Left ventricle myocardium superior (tissue), 1 donor: ENCODE data around the gene NUP210L. TPM values are rescaled to one million over a fixed set of nuclear protein-coding genes. Genes with fewer than 3 reads are reported as not detected.
A peak's percentile ranks its signal among the peaks of the same experiment; 100 is the strongest.
"Not testable (repeated sequence)": the region's sequence is repeated elsewhere in the genome, so short reads cannot be mapped to it uniquely, and the experiment has no call there.

Experiments used
- ATAC-seq: fragments of 200-7000 bp; cut with Tn5 transposase; one replicate; pipeline ENCODE4 v1.9.1; 2020; ENCODE audit warnings: mild to moderate bottlenecking, moderate library complexity
- DNase-seq: peaks from one replicate; pipeline ENCODE4 v3.0.0-alpha.2; 2020
- intact Hi-C: fragments of 100-400 bp; cut with micrococcal nuclease; formaldehyde crosslinking; loops from one replicate; pipeline ENCODE4 v1.11.0; 2022
- total RNA-seq: library from RNA; stranded (reverse); fragmentation: NEBNext Ultra II Directional; extraction: Animal tissue kit (Norgen Biotek cat#: 25700); gene quantifications from one replicate; pipeline ENCODE4 v1.2.1, GENCODE V29; 2021
- donor health status: DM: no; HTN: yes; CAD: no; lungs with severe emphysema.

The NUP210L gene
- total RNA-seq, 1 donor from 2014 or later = 0.27 TPM

DNA sequence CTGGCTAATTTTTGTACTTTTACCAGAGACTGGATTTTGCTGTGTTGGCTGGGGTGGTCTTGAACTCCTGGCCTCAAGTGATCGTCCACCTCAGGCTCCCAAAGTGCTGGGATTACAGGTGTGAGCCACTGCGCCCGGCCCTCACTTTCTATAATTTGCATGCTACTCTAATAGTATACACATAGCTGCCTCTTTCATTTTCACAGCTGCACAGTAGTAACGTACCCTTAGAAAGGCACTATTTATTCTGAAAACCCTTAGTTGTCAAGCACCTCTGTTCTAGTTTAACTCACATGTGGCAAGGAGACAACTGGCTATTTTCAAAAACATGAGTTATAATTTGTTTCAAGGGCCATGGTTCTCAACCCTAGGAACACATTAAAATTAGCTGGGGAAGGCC is 19.8 kb upstream of the NUP210L start:
- DNase-seq (no peak), ATAC-seq (no peak)
- intact Hi-C loops = no loop called here

DNA sequence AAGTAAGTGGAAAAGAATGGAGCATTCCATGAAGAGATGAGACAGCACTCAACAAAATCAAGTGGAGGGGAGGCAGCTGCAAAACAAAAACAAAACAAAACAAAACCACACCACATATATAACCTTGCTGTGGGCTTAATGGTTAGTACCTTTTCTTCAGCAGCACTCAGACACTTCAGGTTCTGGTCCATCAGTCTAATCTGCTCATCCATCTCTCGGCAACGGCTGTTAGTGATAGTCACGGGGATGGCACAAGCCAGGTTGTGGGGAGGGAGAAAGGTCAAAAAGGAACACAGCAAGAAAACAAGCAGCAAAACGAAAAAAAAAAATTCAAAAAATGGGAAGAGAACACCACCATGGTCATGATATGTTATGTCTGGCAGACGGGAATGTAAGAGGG is 17.0 kb upstream of the NUP210L start:
- DNase-seq (no peak), ATAC-seq (no peak)
- intact Hi-C loops = no loop called here

DNA sequence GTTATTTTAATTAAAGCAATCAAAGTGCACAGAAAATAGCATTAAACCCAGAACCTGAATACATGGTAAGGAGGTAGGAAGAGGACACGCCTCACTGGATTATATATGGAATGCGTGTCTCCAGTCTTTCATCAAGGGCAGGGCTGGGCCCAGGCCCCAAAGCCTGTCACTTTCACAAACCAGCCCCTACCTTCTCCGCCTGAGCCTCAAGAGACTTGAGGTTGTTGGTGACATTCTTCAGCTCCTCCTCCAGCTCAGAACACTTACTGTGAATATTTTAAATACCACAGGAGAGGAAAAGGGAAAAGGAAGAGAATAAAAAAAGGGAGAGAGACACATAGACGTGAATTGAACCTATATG is 16.3 kb upstream of the NUP210L start:
- ATAC-seq (no peak), DNase-seq (no peak)
- intact Hi-C loops = no loop called here

DNA sequence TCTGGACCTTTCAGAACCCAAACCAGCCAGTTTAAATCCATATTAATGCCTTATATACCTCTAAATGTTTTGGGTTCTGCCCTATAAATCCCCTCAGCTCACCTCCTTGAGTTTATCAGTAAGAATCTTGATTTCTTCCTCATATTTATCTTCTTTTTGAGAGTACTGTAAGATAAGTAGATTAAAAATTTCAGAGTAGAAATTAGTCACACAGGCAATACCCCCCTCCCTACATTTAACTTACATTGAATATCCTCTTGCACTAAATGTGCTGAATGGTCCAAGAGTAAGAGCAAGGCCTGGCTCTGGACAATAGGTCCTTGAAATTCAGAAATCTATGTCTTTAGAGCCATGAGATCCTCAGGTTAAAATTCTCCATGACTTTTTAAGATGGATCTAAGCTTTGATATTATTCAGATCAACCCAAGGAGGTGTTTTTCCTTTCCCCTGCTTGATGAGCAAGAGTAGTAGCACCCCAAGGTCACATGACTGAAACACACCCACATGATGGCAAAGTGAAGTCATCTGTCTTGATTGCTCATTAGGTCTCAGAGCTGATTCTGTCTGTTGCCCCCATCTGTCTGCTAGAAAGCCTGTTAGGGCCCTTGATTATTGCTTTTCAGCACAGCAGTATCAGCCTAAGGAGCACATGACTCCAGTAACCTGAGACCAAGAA is 15.8 kb upstream of the NUP210L start:
- no peak for DNase-seq
- intact Hi-C loops = no loop called here
- ATAC-seq = no peak

DNA sequence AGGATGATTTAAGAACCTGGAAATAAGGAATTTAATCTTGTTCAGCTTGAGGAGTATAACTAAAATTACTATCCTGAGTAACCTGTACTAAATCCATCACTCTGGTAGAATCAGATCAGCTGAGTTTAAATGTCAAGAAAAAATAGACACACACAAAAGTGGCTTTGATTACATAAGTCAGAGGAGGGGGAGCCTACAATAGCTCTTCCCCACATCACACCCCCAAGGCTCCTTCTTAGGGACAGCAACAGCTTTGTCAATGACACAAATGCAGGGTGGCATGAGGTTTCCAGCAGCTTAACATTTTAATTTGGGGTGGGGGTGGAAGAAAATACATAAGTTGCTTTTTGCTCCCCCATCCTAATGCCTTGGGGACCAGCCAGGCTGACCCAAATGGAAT is 12.6 kb upstream of the NUP210L start:
- DNase-seq (no peak), ATAC-seq (no peak)
- intact Hi-C loops = no loop called here

DNA sequence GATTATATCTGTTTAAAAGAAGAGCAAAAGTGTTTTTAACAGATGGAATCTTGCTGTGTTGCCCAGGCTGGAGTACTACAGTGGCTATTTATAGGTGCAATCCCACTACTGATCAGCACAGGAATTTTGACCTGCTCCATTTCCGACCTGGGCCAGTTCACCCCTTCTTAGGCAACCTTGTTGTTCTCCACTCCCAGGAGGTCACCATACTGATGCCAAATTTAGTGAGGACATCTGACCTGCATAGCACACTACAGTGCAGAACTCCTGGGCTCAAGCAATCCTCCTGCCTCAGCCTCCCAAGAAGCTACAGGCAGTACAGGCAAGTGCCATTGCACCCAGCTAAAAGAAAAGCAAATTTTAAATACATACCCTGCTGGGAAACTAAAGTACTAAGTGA is 11.3 kb upstream of the NUP210L start:
- no peak for DNase-seq
- intact Hi-C loops = no loop called here
- ATAC-seq = no peak

DNA sequence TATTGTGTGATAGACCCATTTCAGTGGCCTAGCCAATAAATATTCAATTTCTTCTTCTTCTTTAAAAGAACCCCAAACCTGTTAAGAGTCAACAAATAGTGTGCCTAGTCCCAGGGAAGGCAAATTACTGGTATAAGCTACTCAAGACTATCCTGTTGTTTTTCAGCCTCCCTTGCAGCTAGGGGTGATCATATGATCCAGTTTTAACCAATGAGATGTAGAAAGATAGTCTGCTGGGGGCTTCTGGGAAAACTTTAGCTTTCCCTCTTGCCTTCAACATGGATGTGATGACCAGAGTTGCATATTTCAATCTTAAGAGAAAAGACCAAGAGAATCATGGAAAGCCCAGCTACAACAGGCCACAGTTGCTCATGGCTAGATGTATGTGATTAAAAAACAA is 4.7 kb upstream of the NUP210L start:
- intact Hi-C loops = no loop called here
- DNase-seq (no peak), ATAC-seq (no peak)

DNA sequence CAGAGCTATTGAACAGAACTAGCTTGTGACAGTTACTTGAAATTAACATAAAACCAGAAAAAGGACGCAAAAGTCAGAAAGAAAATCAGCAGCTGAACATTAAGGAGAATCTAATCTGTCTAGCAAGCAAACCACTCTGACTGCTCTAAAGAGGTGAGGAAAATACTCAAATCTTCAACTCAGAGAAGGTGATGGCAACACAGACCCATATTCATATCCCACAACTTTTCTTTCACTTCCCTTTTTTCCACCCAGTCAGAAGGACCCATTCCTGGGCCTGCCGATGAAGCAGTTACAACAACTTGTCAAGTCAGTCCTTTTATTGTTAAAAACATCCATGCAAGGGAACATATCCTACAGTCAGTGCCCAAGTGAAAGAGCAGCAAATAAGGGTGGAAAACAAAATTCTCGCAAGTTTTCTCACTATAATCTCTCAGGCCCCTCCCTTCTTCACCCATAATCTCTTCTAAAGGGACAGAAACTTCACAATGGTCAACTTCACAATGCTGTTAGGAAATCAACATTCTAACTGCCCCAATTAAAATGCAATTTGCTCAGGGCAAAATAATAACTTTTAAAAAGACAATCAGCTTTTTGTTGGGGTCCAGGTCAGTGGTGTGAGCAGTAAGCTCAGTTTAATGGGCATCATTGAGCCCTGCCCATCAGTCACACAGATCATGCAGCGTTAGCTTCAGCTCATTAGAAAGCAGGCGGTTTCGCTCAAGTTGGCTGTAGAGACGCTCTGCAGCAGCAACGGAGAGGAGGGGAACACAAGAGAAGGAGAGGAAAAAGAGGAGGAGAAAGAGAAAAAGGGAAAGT is 3.6 kb upstream of the NUP210L start:
- ATAC-seq (no peak), DNase-seq (no peak)
- intact Hi-C loops = no loop called here

DNA sequence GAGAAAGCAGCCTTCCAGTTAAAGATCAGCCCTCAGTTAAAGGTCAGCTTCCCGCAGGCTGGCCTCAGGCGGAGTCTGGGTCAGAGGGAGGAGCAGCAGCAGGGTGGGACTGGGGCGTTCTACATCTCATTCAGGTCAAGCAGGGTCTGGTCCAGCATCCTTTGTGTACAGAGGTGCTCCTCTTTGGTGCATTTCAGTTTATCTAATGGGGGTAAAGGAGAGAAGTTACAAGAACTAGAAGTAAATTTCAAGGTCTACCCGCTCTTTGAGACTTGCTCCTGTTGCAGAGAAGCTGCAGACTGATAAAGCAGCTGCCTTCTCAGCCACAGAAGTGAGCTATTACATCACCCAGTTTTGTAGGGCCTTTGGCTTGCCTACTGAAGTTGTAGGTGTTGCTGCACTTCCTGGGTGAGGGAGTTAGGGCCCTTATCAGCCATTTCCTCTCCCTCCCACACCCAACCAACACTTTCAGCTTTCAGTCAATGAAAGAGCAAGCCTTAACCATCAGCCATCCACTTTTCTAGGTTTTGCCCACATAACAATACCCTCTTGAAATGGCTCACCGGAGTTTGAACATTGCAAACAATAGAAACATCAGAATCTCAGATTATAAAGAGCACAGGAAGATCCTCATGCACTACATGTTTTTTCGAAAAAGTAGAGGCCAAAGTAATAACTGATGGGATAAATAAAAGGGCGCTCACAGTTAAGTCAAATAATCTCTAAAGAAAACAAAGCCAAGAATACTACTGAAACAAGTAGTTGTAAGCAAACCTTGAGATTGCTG is 2.8 kb upstream of the NUP210L start:
- ATAC-seq (peak; percentile 8), DNase-seq (no peak)
- intact Hi-C loops = no loop called here

DNA sequence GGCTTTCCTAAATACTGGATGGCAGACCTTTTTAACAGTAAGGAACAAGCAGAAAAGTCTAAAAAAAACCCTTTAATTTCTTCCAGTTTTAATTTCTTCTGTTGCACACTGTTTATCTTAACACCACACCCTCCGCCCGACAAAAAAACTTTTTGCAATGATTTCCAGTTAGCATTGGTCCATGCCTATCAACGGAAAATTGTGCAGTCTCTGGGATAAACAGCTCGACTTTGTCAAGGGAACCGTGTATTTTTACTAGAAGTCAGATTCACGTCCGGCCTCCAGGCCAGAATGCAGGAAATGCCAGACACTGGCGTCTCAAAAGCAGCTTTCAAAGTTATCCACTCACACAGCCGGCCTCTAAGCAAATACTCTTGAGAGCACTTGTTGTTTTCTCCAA is 378 bp upstream of the NUP210L start:
- ATAC-seq (peak; percentile 30), DNase-seq (no peak)
- intact Hi-C loops = no loop called here

DNA sequence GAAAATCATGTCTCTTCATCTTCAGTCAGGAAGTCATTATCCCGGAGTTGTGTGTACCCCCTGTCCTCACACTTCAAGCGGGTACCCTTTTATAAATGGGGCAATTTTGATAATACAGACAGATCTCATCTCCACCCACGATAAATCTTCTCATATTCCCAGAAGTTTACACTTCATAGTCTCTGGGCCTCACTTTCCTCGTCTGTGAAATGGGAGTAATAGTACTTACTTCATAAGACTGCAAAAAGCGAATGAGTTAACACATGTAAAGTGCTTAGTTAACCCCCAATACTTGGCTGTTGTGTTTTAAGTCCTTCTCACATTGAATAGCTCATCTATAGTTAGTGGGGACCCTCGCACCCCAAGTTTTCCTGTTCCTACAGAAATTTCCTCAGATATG is 820 bp downstream of the NUP210L start:
- ATAC-seq (no peak), DNase-seq (no peak)
- intact Hi-C loops = no loop called here

DNA sequence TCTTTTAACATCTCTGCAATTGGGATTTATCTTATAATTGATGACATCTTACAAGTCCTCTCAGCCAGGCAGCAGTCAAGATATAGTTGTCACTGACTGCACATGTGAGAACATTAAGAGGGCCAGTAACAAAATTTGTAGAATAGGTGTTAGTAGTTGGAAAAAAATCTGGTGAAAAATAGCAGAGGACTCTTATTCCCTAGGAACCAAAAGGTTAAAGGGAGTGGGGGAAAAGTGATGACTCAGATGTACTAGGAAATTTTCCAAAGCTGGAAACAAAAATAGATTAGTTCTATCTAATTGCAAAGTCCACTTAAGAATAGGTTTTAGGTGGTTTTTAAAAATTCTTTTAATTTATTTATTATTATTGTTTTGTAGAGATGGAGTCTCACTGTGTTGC is 3.6 kb downstream of the NUP210L start:
- intact Hi-C loops = no loop called here
- DNase-seq = no peak
- no peak for ATAC-seq

DNA sequence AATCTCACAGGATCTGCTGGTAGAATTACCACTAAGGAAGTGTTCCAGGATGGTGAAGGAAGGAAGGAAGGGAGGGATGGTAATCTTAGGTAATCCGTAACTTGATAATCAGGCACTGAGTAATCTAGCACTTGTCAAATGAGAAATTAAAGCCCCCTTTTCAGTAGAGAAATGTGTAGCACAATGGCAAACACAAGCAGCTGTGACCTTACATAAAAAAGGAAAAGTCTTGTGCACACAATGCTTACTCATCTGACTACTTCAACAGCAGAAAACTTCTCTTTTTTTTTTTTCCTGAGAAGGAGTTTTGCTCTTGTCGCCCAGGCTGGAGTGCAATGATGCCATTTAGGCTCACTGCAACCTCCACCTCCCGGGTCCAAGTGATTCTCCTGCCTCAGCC is 6.1 kb downstream of the NUP210L start:
- no peak for ATAC-seq

DNA sequence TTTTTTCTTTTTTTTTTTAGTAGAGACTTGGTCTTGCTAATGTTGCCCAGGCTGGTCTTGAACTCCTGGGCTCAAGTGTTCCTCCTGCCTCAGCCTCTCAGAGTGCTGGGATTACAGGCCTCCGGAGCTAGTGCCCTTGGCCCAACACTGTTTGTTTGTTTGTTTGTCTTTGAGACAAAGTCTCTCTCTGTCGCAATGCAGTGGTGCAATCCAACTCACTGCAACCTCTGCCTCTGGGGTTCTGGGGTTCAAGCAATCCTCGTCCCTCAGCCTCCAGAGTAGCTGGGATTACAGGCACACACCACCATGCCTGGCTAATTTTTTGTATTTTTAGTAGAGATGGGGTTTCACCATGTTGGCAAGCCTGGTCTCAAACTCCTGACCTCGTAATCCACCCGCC is 7.4 kb downstream of the NUP210L start:
- ATAC-seq, intact Hi-C loops, DNase-seq: not testable (repeated sequence)

More for the DNA sequence above, 6.1 kb downstream of the NUP210L start:
- intact Hi-C loops = no loop called here
- no peak for DNase-seq

DNA sequence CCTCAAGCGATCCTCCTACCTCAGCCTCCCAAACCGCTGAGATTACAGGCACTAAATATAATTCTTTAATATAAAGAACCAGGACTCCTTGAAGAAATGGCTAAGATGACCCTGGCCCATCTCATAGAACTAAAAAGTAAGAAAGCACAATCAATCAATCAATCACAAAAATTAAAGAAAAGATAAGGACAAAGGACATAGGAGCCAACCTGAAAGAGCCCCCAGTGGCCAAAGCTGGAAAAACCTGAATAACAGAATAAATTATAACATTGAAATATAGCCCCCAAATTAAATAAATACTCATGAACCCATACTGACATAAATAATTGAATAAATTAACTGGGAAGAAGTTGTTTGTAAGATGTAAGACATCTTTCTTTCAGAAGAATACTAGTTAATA is 8.9 kb downstream of the NUP210L start:
- intact Hi-C loops = no loop called here
- DNase-seq (no peak), ATAC-seq (no peak)

DNA sequence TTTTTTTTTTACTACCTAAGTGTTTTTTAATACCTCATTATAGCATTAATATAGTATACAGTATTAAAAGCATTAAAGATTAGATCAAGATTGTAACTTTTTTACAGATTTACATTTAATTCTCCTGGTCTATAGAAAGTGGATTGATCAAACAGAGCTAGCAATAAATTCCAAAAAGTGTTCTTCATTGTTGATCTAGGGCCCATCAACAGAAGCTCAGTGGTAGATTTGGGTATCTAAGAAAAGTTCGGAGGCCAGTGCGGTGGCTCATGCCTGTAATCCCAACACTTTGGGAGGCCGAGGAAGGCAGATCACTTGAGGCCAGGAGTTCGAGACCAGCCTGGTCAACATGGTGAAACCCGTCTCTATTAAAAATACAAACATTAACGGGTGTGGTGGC is 12.5 kb downstream of the NUP210L start:
- ATAC-seq (no peak), DNase-seq (no peak)
- intact Hi-C loops = no loop called here

DNA sequence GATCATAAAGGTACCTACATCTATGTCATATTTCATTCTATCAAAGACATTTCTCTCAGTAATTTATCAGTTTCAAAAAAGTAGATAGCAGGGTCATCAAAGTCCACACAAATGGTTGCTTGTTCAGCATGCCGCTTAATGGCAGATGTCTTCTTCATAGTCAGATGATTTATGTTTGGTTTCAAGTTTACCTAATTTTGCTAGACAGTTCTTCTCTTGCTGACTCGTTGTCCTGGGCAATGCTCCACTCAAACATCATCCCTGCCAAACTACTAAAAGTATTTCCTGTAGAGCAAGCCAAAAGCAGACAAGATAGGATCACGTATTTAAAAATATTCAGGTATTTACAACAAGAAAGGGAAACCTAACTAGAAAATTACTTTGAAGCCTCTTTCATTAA is 13.6 kb downstream of the NUP210L start:
- ATAC-seq = no peak
- DNase-seq = no peak
- intact Hi-C loops = no loop called here

DNA sequence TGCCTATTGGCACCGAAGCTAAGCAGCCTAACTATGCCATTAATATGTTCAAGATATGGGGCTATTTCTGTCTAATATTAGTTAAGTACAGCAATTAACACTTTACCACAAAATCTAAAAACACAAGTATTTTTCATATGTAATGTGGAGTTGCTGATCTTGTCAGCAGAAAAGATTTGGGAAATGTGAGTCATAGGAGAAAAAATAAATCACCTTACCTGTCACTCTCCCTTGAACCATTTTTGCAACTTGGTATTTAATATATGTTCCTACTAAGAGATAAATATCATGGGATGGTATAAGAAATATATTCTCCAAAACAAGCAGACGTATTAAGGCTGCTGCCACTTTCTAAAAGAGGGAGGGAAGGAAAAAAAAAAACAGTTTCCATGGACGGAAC is 17.0 kb downstream of the NUP210L start:
- no peak for ATAC-seq
- DNase-seq = no peak
- intact Hi-C loops = no loop called here

DNA sequence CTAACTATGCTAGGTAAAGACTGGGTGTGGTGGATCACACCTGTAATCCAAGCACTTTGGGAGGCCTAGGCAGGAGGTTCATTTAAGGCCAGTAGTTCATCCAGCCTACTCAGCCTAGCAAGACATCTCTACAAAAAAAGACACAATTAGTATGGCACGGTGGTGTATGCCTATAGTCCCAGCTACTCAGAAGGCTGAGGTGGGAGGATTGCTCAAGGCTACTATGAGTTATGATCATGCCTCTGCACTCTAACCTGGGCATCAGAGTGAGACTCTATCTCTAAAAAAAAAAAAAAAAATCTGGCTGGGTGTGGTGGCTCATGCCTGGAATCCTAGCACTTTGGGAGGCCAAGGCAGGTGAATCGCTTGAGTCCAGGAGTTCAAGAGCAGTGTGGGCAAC is 21.6 kb downstream of the NUP210L start:
- no peak for DNase-seq
- intact Hi-C loops = no loop called here

DNA sequence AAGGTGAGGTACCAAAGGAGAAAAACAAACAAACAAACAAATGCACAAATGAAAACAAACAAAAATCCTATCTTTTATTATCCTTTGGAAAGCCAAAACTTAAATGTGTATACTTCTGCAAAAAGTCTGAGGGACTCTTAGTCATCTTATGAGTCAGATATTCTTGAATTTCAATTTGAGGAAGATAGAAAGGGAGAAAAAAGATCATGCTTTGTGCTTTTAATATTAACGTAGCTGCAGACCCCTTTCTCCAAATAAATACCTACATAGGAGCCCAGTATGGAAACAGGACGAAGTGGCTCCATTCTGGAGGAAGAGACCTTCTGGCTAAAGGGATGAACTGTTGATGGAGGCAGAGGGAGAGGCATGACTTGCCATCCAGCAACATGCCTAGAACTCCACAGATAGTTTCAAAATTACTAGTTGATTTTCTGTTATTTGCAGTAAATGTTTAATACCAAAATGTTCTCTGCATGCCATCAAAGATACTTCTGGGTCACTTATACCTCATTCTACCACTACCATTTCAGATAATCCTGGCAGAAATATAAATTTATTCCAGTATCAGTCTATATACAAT is 25.4 kb downstream of the NUP210L start:
- intact Hi-C loops = no loop called here
- ATAC-seq (no peak), DNase-seq (no peak)

More for the DNA sequence above, 21.6 kb downstream of the NUP210L start:
- ATAC-seq = no peak
